Muscle layer of colon (tissue), 2 donors: ENCODE data around the gene CRTC1.
A peak's percentile ranks its signal among the peaks of the same experiment; 100 is the strongest.

ENCODE experiments used
- H3K27ac ChIP-seq: one replicate; pipeline ENCODE4 v1.7.0; 2013; ENCODE audit warnings: low read depth, mild to moderate bottlenecking, low read length, moderate library complexity
- H3K27me3 ChIP-seq, 2 donors: one replicate each; pipeline ENCODE4 v1.7.0; 2013; ENCODE audit warnings: low read length in 2 of 2, mild to moderate bottlenecking in 2 of 2; ENCODE audit not compliant: insufficient read depth in 2 of 2, control insufficient read depth in 1 of 2
- H3K36me3 ChIP-seq: one replicate; pipeline ENCODE4 v1.7.0; 2013; ENCODE audit warnings: mild to moderate bottlenecking, low read length; ENCODE audit not compliant: insufficient read depth
- H3K4me1 ChIP-seq: one replicate; pipeline ENCODE4 v1.7.0; 2013; ENCODE audit warnings: mild to moderate bottlenecking, low read length; ENCODE audit not compliant: insufficient read depth
- H3K4me3 ChIP-seq, 2 donors: one replicate each; pipeline ENCODE4 v1.7.0; 2013; ENCODE audit warnings: low read length in 2 of 2, low read depth in 1 of 2, mild to moderate bottlenecking in 1 of 2, moderate library complexity in 1 of 2
- H3K9ac ChIP-seq: one replicate; pipeline ENCODE4 v1.7.0; 2013; ENCODE audit warnings: low read length
- H3K9me3 ChIP-seq: one replicate; pipeline ENCODE4 v1.7.0; 2013; ENCODE audit warnings: mild to moderate bottlenecking, low read length
- donor health status: abdominal sarcoma.
- donor health status: Adenocarcinoma of cecum.

CRTC1 gene

GRCh38 chr19:18654469-18654868 is 29.0 kb upstream of the CRTC1 start:
- no peaks in the 10 kb centered on the region for H3K27me3 ChIP-seq
- no peak overlapping the region for H3K4me3 ChIP-seq
- H3K4me1 ChIP-seq: peaks cover 50% of the 10 kb centered on the region
- H3K27ac ChIP-seq: no peak overlapping the region
- no peak overlapping the region for H3K9ac ChIP-seq
- H3K36me3 ChIP-seq: no peaks in the 10 kb centered on the region
- H3K9me3 ChIP-seq: no peaks in the 10 kb centered on the region

GRCh38 chr19:18655173-18655844 is 28.2 kb upstream of the CRTC1 start:
- no peaks in the 10 kb centered on the region for H3K36me3 ChIP-seq
- H3K4me1 ChIP-seq: peaks cover 49% of the 10 kb centered on the region
- H3K9me3 ChIP-seq: no peaks in the 10 kb centered on the region
- no peak overlapping the region for H3K9ac ChIP-seq
- H3K27me3 ChIP-seq: no peaks in the 10 kb centered on the region
- no peak overlapping the region for H3K4me3 ChIP-seq
- H3K27ac ChIP-seq: no peak overlapping the region

- H3K4me3 ChIP-seq: no peak overlapping the region
- H3K9ac ChIP-seq: no peak overlapping the region
- no peaks in the 10 kb centered on the region for H3K36me3 ChIP-seq
- peaks cover 37% of the 10 kb centered on the region for H3K4me1 ChIP-seq
- no peak overlapping the region for H3K27ac ChIP-seq
- H3K27me3 ChIP-seq: no peaks in the 10 kb centered on the region
- no peaks in the 10 kb centered on the region for H3K9me3 ChIP-seq
These were observed 27.0 kb upstream of the CRTC1 start for GRCh38 chr19:18656337-18657086.

GRCh38 chr19:18657590-18658365 is 25.7 kb upstream of the CRTC1 start:
- Histone ChIP-seq H3K9ac (no peak overlapping the region), H3K36me3 (no peaks in the 10 kb centered on the region), H3K27me3 (no peaks in the 10 kb centered on the region), H3K4me1 (peaks cover 36% of the 10 kb centered on the region), H3K27ac (peak overlapping the region; percentile 24), H3K4me3 (no peak overlapping the region), H3K9me3 (no peaks in the 10 kb centered on the region)

- Histone ChIP-seq H3K36me3 (no peaks in the 10 kb centered on the region), H3K27ac (peak overlapping the region; percentile 24), H3K4me3 (no peak overlapping the region), H3K27me3 (no peaks in the 10 kb centered on the region), H3K9ac (no peak overlapping the region), H3K4me1 (peaks cover 42% of the 10 kb centered on the region), H3K9me3 (no peaks in the 10 kb centered on the region)
These were observed 25.1 kb upstream of the CRTC1 start for GRCh38 chr19:18658366-18658855.

- no peaks in the 10 kb centered on the region for H3K36me3 ChIP-seq
- H3K4me3 ChIP-seq: peak overlapping the region in 1 of 2 donors; percentile 10
- H3K27ac ChIP-seq: no peak overlapping the region
- H3K9me3 ChIP-seq: no peaks in the 10 kb centered on the region
- H3K27me3 ChIP-seq: no peaks in the 10 kb centered on the region
- no peak overlapping the region for H3K9ac ChIP-seq
- H3K4me1 ChIP-seq: peaks cover 49% of the 10 kb centered on the region
These were observed 24.0 kb upstream of the CRTC1 start for GRCh38 chr19:18659281-18660050.

GRCh38 chr19:18660051-18660910 is 23.2 kb upstream of the CRTC1 start:
- Histone ChIP-seq H3K36me3 (no peaks in the 10 kb centered on the region), H3K27ac (no peak overlapping the region), H3K9me3 (no peaks in the 10 kb centered on the region), H3K9ac (no peak overlapping the region), H3K27me3 (no peaks in the 10 kb centered on the region), H3K4me3 (no peak overlapping the region), H3K4me1 (peaks cover 49% of the 10 kb centered on the region)

- H3K4me1 ChIP-seq: peaks cover 49% of the 10 kb centered on the region
- no peaks in the 10 kb centered on the region for H3K27me3 ChIP-seq
- H3K9me3 ChIP-seq: no peaks in the 10 kb centered on the region
- no peak overlapping the region for H3K27ac ChIP-seq
- H3K9ac ChIP-seq: no peak overlapping the region
- no peak overlapping the region for H3K4me3 ChIP-seq
- H3K36me3 ChIP-seq: no peaks in the 10 kb centered on the region
These were observed 22.4 kb upstream of the CRTC1 start for GRCh38 chr19:18660939-18661670.

GRCh38 chr19:18662972-18663732 is 20.3 kb upstream of the CRTC1 start:
- H3K27ac ChIP-seq: no peak overlapping the region
- peaks cover 10% of the 10 kb centered on the region for H3K36me3 ChIP-seq
- no peak overlapping the region for H3K4me3 ChIP-seq
- H3K9me3 ChIP-seq: no peaks in the 10 kb centered on the region
- peaks cover 37% of the 10 kb centered on the region for H3K4me1 ChIP-seq
- no peak overlapping the region for H3K9ac ChIP-seq
- H3K27me3 ChIP-seq: no peaks in the 10 kb centered on the region
